Limb (tissue), 2 donors: ENCODE results near the gene HP.
"Not testable (repeated sequence)": the region's sequence is repeated elsewhere in the genome, so short reads cannot be mapped to it uniquely, and the experiment has no call there.

Source experiments
- DNase-seq, 2 donors: peaks; one replicate each; pipeline ENCODE4 v3.0.0-alpha.2; 2016; ENCODE audit errors: extremely low spot score in 2 of 2

HP gene

GRCh38 chr16:72054254-72054847 lies at the start of gene HP:
Gene HP, plus strand, starts transcription at chr16:72054505. Its CDS starts 148 bp downstream, at chr16:72054653.
- DNase-seq, result not testable (repeated sequence)

GRCh38 chr16:72008065-72008423 lies 46.3 kb upstream of the HP start:
- DNase-seq, result not testable (repeated sequence)

GRCh38 chr16:72008424-72009216 lies 45.7 kb upstream of the HP start, which contains the start of gene DHODH:
Gene DHODH, plus strand, starts transcription at chr16:72008744. Its CDS starts 21 bp downstream, at chr16:72008765.
- DNase-seq, result peak; percentile 98

- no peak for DNase-seq
Measured at GRCh38 chr16:72009779-72010178, 44.5 kb upstream of the HP start.

GRCh38 chr16:72012607-72013006 lies 41.7 kb upstream of the HP start:
- no peak for DNase-seq

GRCh38 chr16:72013389-72013788 lies 40.9 kb upstream of the HP start:
- DNase-seq, result no peak

- no peak for DNase-seq
Measured at GRCh38 chr16:72013888-72014581, 40.3 kb upstream of the HP start.

- DNase-seq, result no peak
Measured at GRCh38 chr16:72014675-72015074, 39.6 kb upstream of the HP start.

GRCh38 chr16:72015124-72015523 lies 39.2 kb upstream of the HP start:
- DNase-seq, result no peak

- DNase-seq, result no peak
Measured at GRCh38 chr16:72018470-72018869, 35.8 kb upstream of the HP start.

- no peak for DNase-seq
Measured at GRCh38 chr16:72021043-72021442, 33.3 kb upstream of the HP start.

- no peak for DNase-seq
Measured at GRCh38 chr16:72022127-72022526, 32.2 kb upstream of the HP start.

- DNase-seq, result no peak
Measured at GRCh38 chr16:72023962-72024361, 30.3 kb upstream of the HP start.

GRCh38 chr16:72024862-72025382 lies 29.4 kb upstream of the HP start:
- DNase-seq, result no peak

- no peak for DNase-seq
Measured at GRCh38 chr16:72025404-72026114, 28.7 kb upstream of the HP start.

GRCh38 chr16:72027669-72028378 lies 26.5 kb upstream of the HP start:
- DNase-seq, result no peak

GRCh38 chr16:72029567-72030271 lies 24.6 kb upstream of the HP start:
- DNase-seq, result no peak

- no peak for DNase-seq
Measured at GRCh38 chr16:72033437-72033836, 20.9 kb upstream of the HP start.

- no peak for DNase-seq
Measured at GRCh38 chr16:72036098-72036497, 18.2 kb upstream of the HP start.

- no peak for DNase-seq
Measured at GRCh38 chr16:72042157-72042660, 12.1 kb upstream of the HP start.
